Ovary (tissue), 9 donors: ENCODE data around the gene WWOX. TPM values are rescaled to one million over a fixed set of nuclear protein-coding genes. Genes with fewer than 3 reads are reported as not detected.
A peak's percentile ranks its signal among the peaks of the same experiment; 100 is the strongest.

Experiments used
- DNase-seq, 5 donors: peaks; one replicate each; pipeline ENCODE4 v3.0.0-alpha.2; 2019 to 2020
- H3K27ac ChIP-seq, 2 donors: fragments of 200-600 bp; one replicate each; pipeline versions ENCODE4 v1.5.1 to v1.8.0; 2019 to 2022
- H3K27me3 ChIP-seq: fragments of 200-600 bp; one replicate; pipeline ENCODE4 v1.8.0; 2022
- H3K36me3 ChIP-seq: fragments of 200-600 bp; sonication (generic); one replicate; pipeline ENCODE4 v1.5.1; 2019
- H3K4me1 ChIP-seq: one replicate; pipeline ENCODE4 v1.8.1; 2013; ENCODE audit warnings: mild to moderate bottlenecking, moderate library complexity; ENCODE audit not compliant: insufficient read depth
- H3K4me3 ChIP-seq: fragments of 200-600 bp; sonication (generic); one replicate; pipeline ENCODE4 v1.5.1; 2017
- H3K9me3 ChIP-seq, 2 donors: fragments of 200-600 bp in 1 of 2; sonication (generic) in 1 of 2; one replicate each; pipeline versions ENCODE4 v1.5.1 to v1.8.1; 2013 to 2019; ENCODE audit warnings: mild to moderate bottlenecking in 1 of 2, moderate library complexity in 1 of 2
- CTCF ChIP-seq, 3 donors: fragments of 450-650 bp in 2 of 3; fragments of 200-600 bp in 1 of 3; IDR thresholded peaks; one replicate each; pipeline versions ENCODE4 v1.5.1 to v1.8.0; 2016 to 2022; ENCODE audit warnings: antibody characterized with exemption in 3 of 3, mild to moderate bottlenecking in 1 of 3
- EP300 ChIP-seq: sonication (generic); formaldehyde crosslinking; IDR thresholded peaks from one replicate; pipeline ENCODE4 v1.6.1; 2017; ENCODE audit warnings: antibody characterized with exemption
- POLR2A ChIP-seq: fragments of 450-650 bp; IDR thresholded peaks from one replicate; pipeline ENCODE4 v1.6.1; 2017; ENCODE audit warnings: antibody characterized with exemption, mild to moderate bottlenecking, moderate library complexity
- WGBS, 3 donors: extraction: QIAGEN DNeasy Blood & Tissue Kit in 1 of 3; methylation state at CpG; one replicate each; pipeline versions ENCODE4 v1.1.5 to v1.1.7; 2013 to 2017; 5-methylcytosine and 5-hydroxymethylcytosine counted together
- intact Hi-C, 4 donors: fragments of 100-400 bp; cut with DNase I; formaldehyde crosslinking; loops; one replicate each; pipeline versions ENCODE4 v1.11.0 to v1.15.1; 2022 to 2023
- polyA plus RNA-seq, 2 donors: library from polyadenylated mRNA; stranded (reverse); fragments of 200-250 nt in 1 of 2; fragments of 350-450 nt in 1 of 2; fragmentation: Illumina TruSeq in 1 of 2; extraction: RNeasy Lipid Tissue Mini Kit (QIAGEN cat#74804) in 1 of 2; gene quantifications; one replicate each; pipeline ENCODE4 v1.2.3, GENCODE V29; 2013 to 2014
- total RNA-seq, 7 donors: library from RNA; depleted of rRNA in 2 of 7; stranded (reverse); fragments of >200 nt in 2 of 7; fragmentation: NEBNext Ultra II Directional in 3 of 7; extraction: Animal tissue kit (Norgen Biotek cat#: 25700) in 3 of 7; gene quantifications; one replicate each; pipeline versions ENCODE4 v1.1.0 to v1.2.4, GENCODE V29; 2016 to 2023
- donor health status: DM: no; HTN: no; CAD: no; lungs with moderate emphysema.
- donor health status: DM: no; HTN: no; CAD: no.
- donor health status: Bipolar disorder and iron deficiency.
- donor health status: DM: yes; HTN: yes; CAD: no.
- donor health status: DM: no; HTN: no; CAD: no.
- donor health status: DM: yes; HTN: yes; CAD: no.

WWOX gene
- total and polyA plus RNA-seq, 9 donors, result 11.0 to 40.5 (median 25.2) TPM

- 70 to 79% (median 76%) methylated on average over 6 of the region's 6 CpGs for WGBS, 3 donors
- no peak for DNase-seq
- Histone ChIP-seq H3K27me3 (no peaks in the 10 kb centered on the region), H3K9me3 (no peaks in the 10 kb centered on the region), H3K27ac (no peak overlapping the region), H3K36me3 (no peaks in the 10 kb centered on the region), H3K4me3 (no peak overlapping the region), H3K4me1 (no peaks in the 10 kb centered on the region)
- TF ChIP-seq EP300 (no peak), POLR2A (no peak), CTCF (IDR thresholded peaks at IDR 0.05) (no peak)
- intact Hi-C loops, result no loop called here
Measured at GRCh38 chr16:78436846-78437245, 337.4 kb downstream of the WWOX start.

GRCh38 chr16:78437352-78437968 lies 338.0 kb downstream of the WWOX start:
- Histone ChIP-seq H3K4me1 (no peaks in the 10 kb centered on the region), H3K27me3 (no peaks in the 10 kb centered on the region), H3K4me3 (no peak overlapping the region), H3K36me3 (no peaks in the 10 kb centered on the region), H3K27ac (no peak overlapping the region), H3K9me3 (no peaks in the 10 kb centered on the region)
- WGBS, 3 donors, result 49 to 55% (median 53%) methylated on average over 6 of the region's 6 CpGs
- TF ChIP-seq EP300 (no peak), CTCF (IDR thresholded peaks at IDR 0.05) (peak; percentile 39 to 59 (median 44))
- DNase-seq, result peak in 4 of 5 donors; percentile 20 to 55 (median 30)
- intact Hi-C loops, result no loop called here

GRCh38 chr16:78438219-78438618 lies 338.8 kb downstream of the WWOX start:
- intact Hi-C loops, result no loop called here
- H3K4me1 ChIP-seq, result peaks cover 3% of the 10 kb centered on the region
- no peak overlapping the region for H3K4me3 ChIP-seq
- TF ChIP-seq CTCF (IDR thresholded peaks at IDR 0.05) (no peak), POLR2A (no peak), EP300 (no peak)
- 78 to 89% (median 87%) methylated on average over 4 of the region's 4 CpGs for WGBS, 3 donors
- H3K9me3 ChIP-seq, result no peaks in the 10 kb centered on the region
- H3K27me3 ChIP-seq, result no peaks in the 10 kb centered on the region
- no peak overlapping the region for H3K27ac ChIP-seq
- DNase-seq, result no peak
- no peaks in the 10 kb centered on the region for H3K36me3 ChIP-seq

GRCh38 chr16:78438632-78439031 lies 339.2 kb downstream of the WWOX start:
- 60 to 70% (median 67%) methylated on average over 13 of the region's 13 CpGs for WGBS, 3 donors
- intact Hi-C loops, result no loop called here
- DNase-seq, result no peak
- H3K9me3 ChIP-seq, result no peaks in the 10 kb centered on the region
- no peak for TF ChIP-seq EP300
- TF ChIP-seq CTCF (IDR thresholded peaks at IDR 0.05), result no peak
- no peak for TF ChIP-seq POLR2A
- no peaks in the 10 kb centered on the region for H3K36me3 ChIP-seq
- H3K27me3 ChIP-seq, result no peaks in the 10 kb centered on the region
- no peak overlapping the region for H3K27ac ChIP-seq
- H3K4me1 ChIP-seq, result peaks cover 4% of the 10 kb centered on the region
- no peak overlapping the region for H3K4me3 ChIP-seq
